OCI-M2 (cell line): Measurements from ENCODE around the gene ZNF440.

Experiments
- DNase-seq: peaks from one replicate; lab custom pipeline; 2025; ENCODE audit not compliant: unreplicated experiment; lab: John Stamatoyannopoulos, UW

Gene ZNF440

GRCh38 chr19:11882606-11883005, 68.5 kb downstream of the ZNF440 start:
- DNase-seq = no peak
